Caco-2 (cell line): ENCODE data around the gene CEP85L. TPM values are rescaled to one million over a fixed set of nuclear protein-coding genes. Genes with fewer than 3 reads are reported as not detected.

Source experiments
- BruUV-seq: library from RNA; stranded (reverse); fragments of 400-500 nt; replicated peaks from 2 replicates; lab custom pipeline; 2021; lab: Mats Ljungman, UMichigan
- CTCF ChIA-PET: fragments of 300-600 bp; sonication (Branson Sonifier 250); formaldehyde crosslinking; loops from one replicate; lab custom pipeline; 2022; ENCODE audit warnings: antibody characterized with exemption; lab: Charles Lee
- POLR2A ChIA-PET: fragments of 300-600 bp; sonication (Branson Sonifier 250); formaldehyde crosslinking; loops from one replicate; lab custom pipeline; 2022; ENCODE audit warnings: antibody characterized with exemption; lab: Charles Lee
- DNase-seq, 2 experiments: peaks; one replicate each; pipeline versions ENCODE4 v3.0.0 to v3.0.0-alpha.2; 2020 to 2022
- H3K27me3 ChIP-seq: replicated peaks from 2 replicates; pipeline ENCODE4 v1.6.0; 2011; ENCODE audit warnings: low read length; ENCODE audit not compliant: control insufficient read depth, insufficient read depth
- H3K36me3 ChIP-seq: 2 replicates; pipeline ENCODE4 v1.5.1; 2011; ENCODE audit warnings: low read length; ENCODE audit not compliant: control insufficient read depth, insufficient read depth
- H3K4me1 ChIP-seq: fragments of 250-450 bp; sonication (Bioruptor Pico); 2 replicates; pipeline ENCODE4 v1.5.1; 2020; ENCODE audit warnings: mild to moderate bottlenecking
- H3K4me3 ChIP-seq: 2 replicates; pipeline ENCODE4 v1.5.1; 2011; ENCODE audit warnings: low read depth, mild to moderate bottlenecking, control low read depth, low read length
- H3K9me3 ChIP-seq: fragments of 250-450 bp; sonication (Bioruptor Pico); 2 replicates; pipeline ENCODE4 v1.5.1; 2020; ENCODE audit warnings: mild to moderate bottlenecking, moderate library complexity
- H3K27ac Mint-ChIP-seq: one replicate; pipeline ENCODE4 v1.8.0; 2022; ENCODE audit warnings: mixed read lengths; ENCODE audit not compliant: unreplicated experiment
- H3K27me3 Mint-ChIP-seq: one replicate; pipeline ENCODE4 v1.8.0; 2022; ENCODE audit warnings: mixed read lengths; ENCODE audit not compliant: insufficient read depth, unreplicated experiment
- H3K36me3 Mint-ChIP-seq: one replicate; pipeline ENCODE4 v1.8.0; 2022; ENCODE audit warnings: mild to moderate bottlenecking, mixed read lengths; ENCODE audit not compliant: insufficient read depth, unreplicated experiment
- H3K4me1 Mint-ChIP-seq: one replicate; pipeline ENCODE4 v1.8.0; 2022; ENCODE audit warnings: low read depth, mixed read lengths; ENCODE audit not compliant: unreplicated experiment
- H3K4me3 Mint-ChIP-seq: one replicate; pipeline ENCODE4 v1.8.0; 2022; ENCODE audit warnings: mild to moderate bottlenecking, moderate library complexity, mixed read lengths; ENCODE audit not compliant: unreplicated experiment
- H3K9me3 Mint-ChIP-seq: one replicate; pipeline ENCODE4 v1.8.0; 2022; ENCODE audit warnings: mixed read lengths; ENCODE audit not compliant: unreplicated experiment
- intact Hi-C: fragments of 100-400 bp; cut with micrococcal nuclease; formaldehyde crosslinking; loops from one replicate; pipeline ENCODE4 v1.10.0; 2022; ENCODE audit not compliant: unreplicated experiment
- total RNA-seq: library from RNA; stranded (reverse); gene quantifications from 2 replicates; pipeline ENCODE4 v1.2.3, GENCODE V29; 2022
- TF ChIP-seq, protein P1 (sequence below), 2 experiments: fragments of 200-600 bp in 1 of 2; IDR thresholded peaks; 1 replicate in 1 of 2; 2 replicates in 1 of 2; pipeline versions ENCODE4 v1.5.1 to v1.8.0; 2011 to 2022; ENCODE audit warnings: antibody characterized with exemption in 1 of 2, control low read depth in 1 of 2, inconsistent platforms in 1 of 2, low read depth in 1 of 2, low read length in 1 of 2, mild to moderate bottlenecking in 1 of 2, moderate library complexity in 1 of 2; ENCODE audit not compliant: insufficient read depth in 1 of 2, severe bottlenecking in 1 of 2, unreplicated experiment in 1 of 2

CEP85L gene
- total RNA-seq, 1 experiment from 2014 or later, result 0.29 TPM

- POLR2A ChIA-PET, result no interaction called here
- no peaks in the 10 kb centered on the region for H3K4me1 ChIP-seq
- no TSS peak for BruUV-seq
- no peaks in the 10 kb centered on the region for H3K36me3 ChIP-seq
- Mint-ChIP-seq H3K27ac (no peak overlapping the region), H3K27me3 (peaks cover 2% of the 10 kb centered on the region), H3K9me3 (no peaks in the 10 kb centered on the region), H3K4me1 (no peaks in the 10 kb centered on the region), H3K36me3 (no peaks in the 10 kb centered on the region), H3K4me3 (no peak overlapping the region)
- no peaks in the 10 kb centered on the region for H3K27me3 ChIP-seq
- CTCF ChIA-PET, result no interaction called here
- no peaks in the 10 kb centered on the region for H3K9me3 ChIP-seq
- TF ChIP-seq, protein P1, sequence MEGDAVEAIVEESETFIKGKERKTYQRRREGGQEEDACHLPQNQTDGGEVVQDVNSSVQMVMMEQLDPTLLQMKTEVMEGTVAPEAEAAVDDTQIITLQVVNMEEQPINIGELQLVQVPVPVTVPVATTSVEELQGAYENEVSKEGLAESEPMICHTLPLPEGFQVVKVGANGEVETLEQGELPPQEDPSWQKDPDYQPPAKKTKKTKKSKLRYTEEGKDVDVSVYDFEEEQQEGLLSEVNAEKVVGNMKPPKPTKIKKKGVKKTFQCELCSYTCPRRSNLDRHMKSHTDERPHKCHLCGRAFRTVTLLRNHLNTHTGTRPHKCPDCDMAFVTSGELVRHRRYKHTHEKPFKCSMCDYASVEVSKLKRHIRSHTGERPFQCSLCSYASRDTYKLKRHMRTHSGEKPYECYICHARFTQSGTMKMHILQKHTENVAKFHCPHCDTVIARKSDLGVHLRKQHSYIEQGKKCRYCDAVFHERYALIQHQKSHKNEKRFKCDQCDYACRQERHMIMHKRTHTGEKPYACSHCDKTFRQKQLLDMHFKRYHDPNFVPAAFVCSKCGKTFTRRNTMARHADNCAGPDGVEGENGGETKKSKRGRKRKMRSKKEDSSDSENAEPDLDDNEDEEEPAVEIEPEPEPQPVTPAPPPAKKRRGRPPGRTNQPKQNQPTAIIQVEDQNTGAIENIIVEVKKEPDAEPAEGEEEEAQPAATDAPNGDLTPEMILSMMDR (IDR thresholded peaks at IDR 0.05; ENCODE audit: insufficient read depth in 1 of 2, low read depth in 1 of 2, low read length in 1 of 2, severe bottlenecking in 1 of 2, unreplicated experiment in 1 of 2), result no peak
- DNase-seq, result no peak
- intact Hi-C loops, result no loop called here
- H3K4me3 ChIP-seq, result no peak overlapping the region
Measured at GRCh38 chr6:118525913-118526780, 125.2 kb downstream of the CEP85L start.

- TF ChIP-seq, protein P1 (IDR thresholded peaks at IDR 0.05; ENCODE audit: insufficient read depth in 1 of 2, low read depth in 1 of 2, low read length in 1 of 2, severe bottlenecking in 1 of 2, unreplicated experiment in 1 of 2), result no peak
- no TSS peak for BruUV-seq
- Histone ChIP-seq H3K27me3 (no peaks in the 10 kb centered on the region), H3K4me1 (no peaks in the 10 kb centered on the region), H3K9me3 (no peaks in the 10 kb centered on the region), H3K4me3 (no peak overlapping the region), H3K36me3 (no peaks in the 10 kb centered on the region)
- ChIA-PET POLR2A (no interaction called here), CTCF (no interaction called here)
- no peaks in the 10 kb centered on the region for H3K4me1 Mint-ChIP-seq
- no peak overlapping the region for H3K4me3 Mint-ChIP-seq
- no peaks in the 10 kb centered on the region for H3K36me3 Mint-ChIP-seq
- peaks cover 2% of the 10 kb centered on the region for H3K27me3 Mint-ChIP-seq
- no peak for DNase-seq
- H3K27ac Mint-ChIP-seq, result no peak overlapping the region
- no peaks in the 10 kb centered on the region for H3K9me3 Mint-ChIP-seq
- intact Hi-C loops, result no loop called here
Measured at GRCh38 chr6:118524686-118525085, 126.7 kb downstream of the CEP85L start.

DNA sequence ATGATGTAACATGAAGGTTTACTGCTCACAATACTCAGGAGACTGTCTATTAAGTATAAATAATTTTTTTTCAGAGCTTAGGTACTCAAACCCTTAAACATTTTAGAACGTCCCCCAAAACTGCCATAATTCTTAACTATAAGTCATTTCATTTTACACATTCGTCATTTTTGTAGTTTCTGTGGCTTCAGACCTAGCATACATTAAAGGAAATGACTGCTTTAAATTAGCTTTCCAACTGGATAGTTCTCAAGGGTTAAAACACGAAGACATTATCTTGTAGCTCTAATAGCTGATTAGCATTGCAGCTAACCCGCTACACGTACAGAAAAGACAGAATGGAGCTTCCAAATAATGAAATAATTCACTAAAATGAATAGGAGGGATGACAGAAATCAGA, 128.2 kb downstream of the CEP85L start:
- Mint-ChIP-seq H3K9me3 (no peaks in the 10 kb centered on the region), H3K4me3 (no peak overlapping the region), H3K27ac (no peak overlapping the region), H3K4me1 (no peaks in the 10 kb centered on the region), H3K27me3 (peaks cover 7% of the 10 kb centered on the region), H3K36me3 (no peaks in the 10 kb centered on the region)
- no TSS peak for BruUV-seq
- intact Hi-C loops, result no loop called here
- Histone ChIP-seq H3K4me1 (no peaks in the 10 kb centered on the region), H3K36me3 (no peaks in the 10 kb centered on the region), H3K4me3 (no peak overlapping the region), H3K27me3 (no peaks in the 10 kb centered on the region), H3K9me3 (no peaks in the 10 kb centered on the region)
- TF ChIP-seq, protein P1 (IDR thresholded peaks at IDR 0.05; ENCODE audit: insufficient read depth in 1 of 2, low read depth in 1 of 2, low read length in 1 of 2, severe bottlenecking in 1 of 2, unreplicated experiment in 1 of 2), result no peak
- ChIA-PET POLR2A (no interaction called here), CTCF (no interaction called here)
- DNase-seq, result no peak
